Activated CD4-positive, CD25-positive, alpha-beta regulatory T cell treated with anti-CD3 and anti-CD28 coated beads, Interleukin-2, amount 50 U/mL, for 24 hours (primary cell): ENCODE measurements around the gene GALNT3.
A peak's percentile ranks its signal among the peaks of the same experiment; 100 is the strongest.

Experiments used
- ATAC-seq, 2 donors: fragments of 150-1000 bp; cut with Tn5 transposase; one replicate each; pipeline ENCODE4 v1.10.0; 2021; ENCODE audit warnings: mild to moderate bottlenecking in 1 of 2, moderate library complexity in 1 of 2

Gene GALNT3

DNA sequence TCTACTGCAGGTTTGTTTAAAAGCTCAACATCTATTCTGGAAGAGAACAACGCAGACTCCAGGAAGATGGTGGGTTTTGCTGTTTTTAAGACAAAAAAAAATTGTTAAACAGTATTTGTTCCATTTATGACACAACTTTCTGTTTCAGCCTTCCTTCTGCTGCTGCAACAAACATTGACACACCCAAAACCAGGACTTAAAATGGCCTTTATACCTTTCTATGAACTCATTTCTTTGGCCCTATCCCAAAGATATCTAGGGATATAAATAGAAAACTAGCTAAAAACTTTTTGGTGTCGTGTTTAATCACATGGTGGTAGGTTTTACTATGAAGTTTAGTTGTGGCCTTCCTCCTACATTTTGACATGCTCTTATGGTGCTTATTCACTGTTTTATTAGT is 964 bp upstream of the GALNT3 start:
- ATAC-seq, result no peak

DNA sequence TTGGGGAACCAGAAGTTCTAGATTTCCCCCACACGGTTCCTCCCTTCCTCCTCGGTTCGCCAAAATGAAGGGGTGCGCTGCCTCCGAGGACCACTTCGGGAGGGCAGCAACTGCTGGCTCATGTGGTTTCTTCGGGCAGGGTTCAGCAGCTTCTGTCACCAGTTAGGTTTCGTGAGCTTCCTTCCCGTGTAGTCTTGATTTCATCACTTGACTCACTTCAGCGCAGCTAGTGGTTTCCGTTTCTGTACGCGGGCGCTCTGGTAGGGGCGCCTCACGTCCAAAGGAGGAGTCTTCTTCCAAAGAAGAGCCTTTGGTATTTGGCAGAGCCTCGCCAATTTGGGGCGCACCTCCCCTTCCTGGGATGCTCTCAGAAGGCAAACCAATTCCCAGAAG is 485 bp upstream of the GALNT3 start:
- ATAC-seq, result peak; percentile 93 to 94

- no peak for ATAC-seq
These were observed 777 bp downstream of the GALNT3 start for GRCh38 chr2:165793161-165793778.

- ATAC-seq, result no peak
These were observed 2.0 kb downstream of the GALNT3 start for GRCh38 chr2:165792104-165792454.

DNA sequence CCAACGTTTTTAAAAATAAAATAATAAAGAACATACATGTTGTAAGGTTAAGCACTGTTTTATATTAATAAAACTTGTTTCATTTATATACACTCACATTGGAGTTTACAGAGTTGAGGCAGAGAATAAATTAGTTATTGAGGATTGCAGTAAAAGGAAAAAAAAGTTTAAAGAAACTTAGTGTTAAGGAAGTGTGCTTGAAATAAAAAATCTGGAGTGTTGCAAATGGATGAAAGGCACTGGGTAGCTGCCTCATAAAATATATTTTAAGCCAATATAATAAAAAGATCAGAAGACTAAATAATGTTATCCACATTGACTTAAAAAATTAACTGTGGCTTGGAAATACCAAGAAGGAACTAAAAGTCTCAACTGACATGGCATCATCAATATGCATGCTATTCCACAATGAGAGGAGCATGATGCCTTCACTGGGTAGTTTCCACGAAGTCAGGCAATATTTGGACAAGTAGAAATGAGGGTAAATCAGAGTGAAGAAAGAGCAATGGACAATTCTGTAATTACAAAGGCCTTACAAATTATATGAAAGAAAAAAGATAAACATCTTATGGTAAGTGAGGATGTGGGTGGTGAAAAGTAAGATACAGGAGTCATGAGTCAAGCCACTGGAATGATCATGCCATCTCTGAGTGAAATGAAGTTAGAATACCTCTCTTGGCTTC is 2.5 kb downstream of the GALNT3 start:
- no peak for ATAC-seq

DNA sequence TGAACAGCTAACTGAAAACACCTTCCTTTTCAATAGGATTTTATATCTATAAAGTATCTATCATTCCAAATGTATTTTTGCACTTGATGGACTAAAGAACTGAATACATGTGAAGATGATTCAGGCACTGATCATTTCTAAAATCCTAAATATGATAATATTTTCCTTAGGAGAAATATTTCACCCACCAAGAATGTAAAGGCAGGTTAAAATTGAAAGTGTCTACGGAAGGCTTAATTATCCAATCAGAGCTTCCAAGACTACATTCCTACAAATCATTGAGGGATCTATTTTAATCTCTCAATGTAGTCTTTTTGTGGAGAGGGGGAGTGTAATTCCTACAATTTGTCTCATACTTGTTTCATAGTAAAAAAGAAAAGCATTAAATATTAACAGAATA is 3.6 kb downstream of the GALNT3 start:
- no peak for ATAC-seq

DNA sequence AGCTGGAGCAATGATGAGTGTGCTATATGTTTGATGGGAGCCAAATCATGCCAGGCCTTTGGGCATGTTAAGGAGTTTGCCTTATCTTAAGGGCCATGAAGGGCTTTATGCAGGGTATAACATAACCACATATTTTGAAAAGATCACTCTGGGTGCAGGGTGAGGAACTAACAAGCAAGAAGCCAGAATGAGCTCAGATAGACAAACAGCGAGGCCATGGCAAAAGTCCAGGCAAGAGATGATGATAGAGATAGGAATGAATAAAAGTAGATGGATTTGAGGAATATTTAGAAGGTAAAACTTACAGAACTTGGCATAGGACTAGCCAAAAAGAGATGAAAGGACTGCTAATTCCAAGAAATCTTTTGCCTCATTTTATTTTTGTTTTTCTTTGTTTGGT is 6.7 kb downstream of the GALNT3 start:
- no peak for ATAC-seq

GRCh38 chr2:165779706-165780105 is 14.3 kb downstream of the GALNT3 start:
- ATAC-seq, result no peak

- ATAC-seq, result no peak
These were observed 15.2 kb downstream of the GALNT3 start for GRCh38 chr2:165778653-165779451.

- ATAC-seq, result no peak
These were observed 15.9 kb downstream of the GALNT3 start for GRCh38 chr2:165778187-165778556.

DNA sequence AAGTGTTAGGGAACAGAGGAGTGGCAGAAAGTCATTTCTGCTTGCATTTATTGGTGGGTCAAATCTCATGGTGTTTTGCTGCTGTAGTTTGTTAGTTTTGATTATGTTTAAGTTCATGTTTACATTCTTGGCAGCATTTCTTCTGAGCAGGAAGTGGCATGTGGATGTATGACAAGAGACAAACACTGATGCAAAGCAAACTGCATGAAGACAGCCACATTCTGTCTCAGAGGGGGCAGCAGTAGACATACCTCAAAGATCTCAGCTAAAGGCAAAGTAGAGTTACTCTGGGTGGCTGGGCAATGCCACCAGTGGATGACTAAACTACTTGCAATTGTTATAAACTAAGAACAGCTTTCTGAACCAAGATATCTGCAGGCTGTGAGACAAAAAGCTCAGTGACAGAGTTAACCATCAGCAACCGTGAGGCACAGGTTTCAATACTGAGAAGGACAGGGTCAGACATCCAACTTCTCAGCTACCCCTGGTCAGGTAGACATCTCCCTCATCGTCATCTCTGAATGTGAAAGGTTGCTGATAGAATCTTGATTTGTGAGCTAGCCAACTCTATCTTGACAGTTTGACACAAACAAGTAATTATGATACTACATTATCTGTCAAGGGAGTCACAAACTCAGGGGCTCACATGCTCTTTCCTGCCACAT is 16.4 kb downstream of the GALNT3 start:
- ATAC-seq, result peak; percentile 37 to 55

DNA sequence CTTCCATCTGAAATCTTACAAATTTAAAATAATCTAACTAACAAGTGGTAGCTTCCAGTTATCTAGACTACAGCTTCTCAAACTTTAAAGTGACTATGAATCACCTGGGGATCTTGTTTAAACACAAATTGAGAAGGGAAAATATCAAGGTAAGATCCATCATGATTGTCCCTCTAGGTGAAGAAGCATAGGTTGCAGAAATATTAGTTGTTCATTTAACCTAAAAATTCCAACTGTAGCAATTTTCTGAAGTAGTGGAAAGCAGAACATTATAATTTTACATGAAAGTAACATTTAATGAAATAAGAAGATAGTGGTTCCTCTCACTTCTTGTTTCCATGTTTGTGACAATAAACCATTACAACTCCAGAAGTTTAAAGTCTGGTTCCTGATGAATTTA is 17.3 kb downstream of the GALNT3 start:
- no peak for ATAC-seq

DNA sequence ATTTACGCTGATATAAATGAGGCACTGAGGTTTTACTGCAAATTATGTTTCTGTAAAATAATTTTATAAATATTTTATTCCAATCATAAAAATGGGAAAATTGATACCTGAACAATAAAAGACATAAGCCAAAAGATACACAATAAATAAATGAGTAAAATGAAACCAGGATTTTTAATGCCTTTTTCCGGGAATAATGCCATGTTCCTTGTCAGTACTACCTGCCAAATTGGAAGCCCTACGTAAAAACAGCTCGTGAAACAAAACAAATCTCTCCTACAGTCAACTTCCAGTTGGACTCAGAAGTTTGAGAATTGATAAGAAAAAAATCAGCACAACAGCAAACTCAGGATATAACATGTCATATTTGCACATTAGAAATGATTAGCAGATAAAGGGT is 18.0 kb downstream of the GALNT3 start:
- ATAC-seq, result no peak

DNA sequence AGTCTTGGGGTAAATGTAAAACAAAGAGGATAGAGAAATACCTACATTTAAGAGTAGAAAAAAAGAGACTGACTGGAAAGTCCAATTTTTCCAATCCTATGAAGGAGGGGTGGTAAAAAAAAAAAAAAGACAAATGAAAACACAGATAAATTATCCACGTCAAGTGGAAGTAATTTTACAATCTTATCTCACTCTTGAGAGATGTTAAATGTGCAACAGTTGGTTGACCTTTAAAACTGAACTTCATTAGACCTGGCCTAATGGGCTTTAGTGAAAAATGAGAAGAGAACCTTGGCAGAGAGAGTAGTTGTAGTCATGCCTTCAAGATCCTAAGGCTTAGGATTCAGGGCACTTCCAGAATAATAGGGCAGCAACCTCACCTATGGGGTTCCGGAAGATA is 20.4 kb downstream of the GALNT3 start:
- ATAC-seq, result no peak

DNA sequence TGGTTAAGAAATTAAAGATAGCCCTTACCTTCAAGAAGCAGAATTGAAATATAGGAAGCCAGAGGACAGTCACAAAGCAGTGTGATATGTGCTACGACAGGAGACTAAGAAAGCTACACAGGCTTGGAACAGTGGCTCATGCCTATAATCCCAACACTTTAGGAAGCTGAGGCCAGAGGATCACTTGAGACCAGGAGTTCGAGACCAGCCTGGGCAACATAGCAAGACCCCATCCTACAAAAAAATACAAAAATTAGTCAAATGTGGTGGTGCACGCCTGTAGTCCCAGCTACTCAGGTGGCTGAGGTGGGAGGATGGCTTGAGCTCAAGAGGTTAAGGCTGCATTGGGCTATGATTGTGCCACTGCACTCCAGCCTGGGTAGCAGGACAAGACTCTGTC is 21.9 kb downstream of the GALNT3 start:
- no peak for ATAC-seq

DNA sequence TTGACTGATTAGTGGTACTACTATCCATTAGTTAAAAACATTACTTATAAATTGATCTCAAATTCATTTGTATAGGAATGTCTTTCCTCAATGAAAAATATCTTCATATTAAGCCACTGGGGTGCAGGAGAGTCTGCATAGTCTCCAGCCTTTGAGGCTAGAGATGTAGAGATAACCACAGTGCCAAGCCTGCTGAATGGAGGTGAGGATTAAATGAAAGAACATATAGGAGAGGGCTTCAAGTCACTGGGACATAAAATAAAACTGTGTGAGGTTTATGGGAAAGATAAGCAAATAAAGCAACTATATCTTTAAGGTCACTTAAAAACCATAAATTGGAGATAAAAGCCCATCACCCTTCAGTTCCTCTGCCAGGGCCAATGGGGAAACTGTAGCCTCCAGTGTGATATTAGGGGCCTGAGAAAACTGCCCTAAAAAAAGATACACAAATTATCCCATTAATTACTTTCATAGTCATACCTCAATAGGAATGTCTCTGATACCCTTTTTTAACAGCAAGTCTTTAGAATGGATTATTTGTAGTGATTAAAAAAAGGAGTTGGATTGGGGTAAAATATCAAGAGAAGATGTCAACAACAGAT is 27.6 kb downstream of the GALNT3 start:
- no peak for ATAC-seq

- ATAC-seq, result no peak
These were observed 31.3 kb downstream of the GALNT3 start for GRCh38 chr2:165762723-165763122.

GRCh38 chr2:165757906-165758675 is 36.0 kb downstream of the GALNT3 start:
- ATAC-seq, result no peak

GRCh38 chr2:165746501-165746900 is 47.5 kb downstream of the GALNT3 start:
- no peak for ATAC-seq

- no peak for ATAC-seq
These were observed 48.1 kb downstream of the GALNT3 start for GRCh38 chr2:165745916-165746315.

GRCh38 chr2:165743442-165743841 is 50.6 kb downstream of the GALNT3 start:
- ATAC-seq, result peak; percentile 30 to 35

- ATAC-seq, result peak; percentile 48 to 64
These were observed 68.6 kb downstream of the GALNT3 start for GRCh38 chr2:165725421-165725820.
